Prostate gland (tissue), 2 donors: Measurements from ENCODE around the gene SNRNP48. TPM values are rescaled to one million over a fixed set of nuclear protein-coding genes. Genes with fewer than 3 reads are reported as not detected.

Experiments used
- DNase-seq: peaks from one replicate; pipeline ENCODE4 v3.0.0-alpha.2; 2019; ENCODE audit warnings: low spot score
- H3K27ac ChIP-seq, 2 donors: fragments of 200-600 bp; sonication (generic); 2 replicates each; pipeline ENCODE4 v1.5.1; 2017 to 2019
- H3K27me3 ChIP-seq: fragments of 200-600 bp; sonication (generic); replicated peaks from 2 replicates; pipeline ENCODE4 v1.5.1; 2019; ENCODE audit not compliant: insufficient read depth
- H3K36me3 ChIP-seq, 2 donors: fragments of 200-600 bp; sonication (generic); 1 replicate in 1 of 2; 2 replicates in 1 of 2; pipeline versions ENCODE4 v1.5.1 to v1.8.1; 2017 to 2019
- H3K4me1 ChIP-seq: fragments of 200-600 bp; sonication (generic); replicated peaks from 2 replicates; pipeline ENCODE4 v1.5.1; 2019
- H3K4me3 ChIP-seq, 2 donors: fragments of 200-600 bp; sonication (generic); 2 replicates each; pipeline ENCODE4 v1.5.1; 2017 to 2019
- H3K9me3 ChIP-seq: fragments of 200-600 bp; sonication (generic); 2 replicates; pipeline ENCODE4 v1.5.1; 2017
- POLR2A ChIP-seq: fragments of 450-650 bp; IDR thresholded peaks from one replicate; pipeline ENCODE4 v1.6.1; 2016; ENCODE audit warnings: antibody characterized with exemption, mild to moderate bottlenecking
- POLR2AphosphoS5 ChIP-seq: sonication (generic); formaldehyde crosslinking; IDR thresholded peaks from one replicate; pipeline ENCODE4 v1.6.1; 2017; ENCODE audit warnings: antibody characterized with exemption
- WGBS: methylation state at CpG from one replicate; pipeline ENCODE4 v1.1.5; 2018; 5-methylcytosine and 5-hydroxymethylcytosine counted together
- intact Hi-C: fragments of 100-400 bp; cut with DNase I; formaldehyde crosslinking; loops from one replicate; pipeline ENCODE4 v1.14.2; 2022
- total RNA-seq, 2 donors: library from RNA; depleted of rRNA; stranded (reverse); fragments of >200 nt; gene quantifications; one replicate each; pipeline ENCODE4 v1.1.0, GENCODE V29; 2016
- TF ChIP-seq, protein P1 (sequence below), 4 experiments: fragments of 200-600 bp in 2 of 4; fragments of 450-650 bp in 2 of 4; sonication (generic) in 2 of 4; IDR thresholded peaks; 1 replicate in 3 of 4; 2 replicates in 1 of 4; pipeline ENCODE4 v1.5.1; 2016 to 2019; ENCODE audit warnings: antibody characterized with exemption in 4 of 4, mild to moderate bottlenecking in 2 of 4, moderate library complexity in 2 of 4

The SNRNP48 gene
- total RNA-seq, 2 donors from 2014 or later = 13.1 to 19.9 TPM

DNA sequence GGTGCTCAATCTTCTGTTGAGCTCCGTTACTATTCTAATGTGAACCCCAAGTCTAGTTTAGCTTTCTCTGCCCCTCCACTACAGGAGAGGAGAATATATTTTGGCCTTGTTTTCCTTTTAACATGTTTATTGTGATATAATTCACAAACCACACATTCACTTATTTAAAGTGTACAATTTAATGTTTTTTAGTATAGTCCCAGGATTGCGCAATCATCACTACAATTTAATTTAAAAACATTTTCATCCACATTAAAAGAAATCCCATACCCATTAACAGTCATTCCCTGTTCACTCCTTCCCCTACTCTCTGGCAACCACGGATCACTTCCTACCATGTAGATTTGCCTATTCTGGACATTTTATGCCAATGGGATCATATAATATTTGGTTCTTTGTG lies 71.4 kb downstream of the SNRNP48 start:
- H3K27ac ChIP-seq = no peak overlapping the region
- H3K9me3 ChIP-seq = no peaks in the 10 kb centered on the region
- intact Hi-C loops = no loop called here
- TF ChIP-seq, protein P1, sequence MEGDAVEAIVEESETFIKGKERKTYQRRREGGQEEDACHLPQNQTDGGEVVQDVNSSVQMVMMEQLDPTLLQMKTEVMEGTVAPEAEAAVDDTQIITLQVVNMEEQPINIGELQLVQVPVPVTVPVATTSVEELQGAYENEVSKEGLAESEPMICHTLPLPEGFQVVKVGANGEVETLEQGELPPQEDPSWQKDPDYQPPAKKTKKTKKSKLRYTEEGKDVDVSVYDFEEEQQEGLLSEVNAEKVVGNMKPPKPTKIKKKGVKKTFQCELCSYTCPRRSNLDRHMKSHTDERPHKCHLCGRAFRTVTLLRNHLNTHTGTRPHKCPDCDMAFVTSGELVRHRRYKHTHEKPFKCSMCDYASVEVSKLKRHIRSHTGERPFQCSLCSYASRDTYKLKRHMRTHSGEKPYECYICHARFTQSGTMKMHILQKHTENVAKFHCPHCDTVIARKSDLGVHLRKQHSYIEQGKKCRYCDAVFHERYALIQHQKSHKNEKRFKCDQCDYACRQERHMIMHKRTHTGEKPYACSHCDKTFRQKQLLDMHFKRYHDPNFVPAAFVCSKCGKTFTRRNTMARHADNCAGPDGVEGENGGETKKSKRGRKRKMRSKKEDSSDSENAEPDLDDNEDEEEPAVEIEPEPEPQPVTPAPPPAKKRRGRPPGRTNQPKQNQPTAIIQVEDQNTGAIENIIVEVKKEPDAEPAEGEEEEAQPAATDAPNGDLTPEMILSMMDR (IDR thresholded peaks at IDR 0.05) = no peak
- TF ChIP-seq POLR2A (no peak), POLR2AphosphoS5 (no peak)
- 67% methylated on average over 3 of the region's 3 CpGs for WGBS
- no peaks in the 10 kb centered on the region for H3K36me3 ChIP-seq
- no peaks in the 10 kb centered on the region for H3K4me1 ChIP-seq
- DNase-seq = no peak
- no peaks in the 10 kb centered on the region for H3K27me3 ChIP-seq
- no peak overlapping the region for H3K4me3 ChIP-seq

Other genes starting within 250 kb of the SNRNP48 start
- 1 to 10 TPM in 1 of 2 donors, under 1 TPM in 1; 0.09 to 1.2 TPM for gene CAGE1, start 200.5 kb upstream of the SNRNP48 start, total RNA-seq
- 10 to 100 TPM; 17.5 to 25.8 TPM for gene RIOK1, start 200.4 kb upstream of the SNRNP48 start, total RNA-seq
- gene DSP, start 48.5 kb upstream of the SNRNP48 start, total RNA-seq = 100 to 1,000 TPM in 1 of 2 donors, 10 to 100 TPM in 1; 60.6 to 211 TPM
- gene BMP6, start 135.9 kb downstream of the SNRNP48 start, total RNA-seq = 10 to 100 TPM in 1 of 2 donors, under 1 TPM in 1; 0.36 to 10.2 TPM